HCT116 (cell line): ENCODE data around the gene KCNK10.

Source experiments
- CEBPB ChIP-seq: IDR thresholded peaks from 2 replicates; pipeline ENCODE4 v1.6.1; 2012; ENCODE audit warnings: low read depth
- EGR1 ChIP-seq: IDR thresholded peaks from 2 replicates; pipeline ENCODE4 v1.6.1; 2012; ENCODE audit warnings: low read depth
- EZH2phosphoT487 ChIP-seq: fragments of 200-600 bp; IDR thresholded peaks from 2 replicates; pipeline ENCODE4 v1.6.1; 2018; ENCODE audit warnings: antibody characterized with exemption, borderline replicate concordance
- FOSL1 ChIP-seq: IDR thresholded peaks from 2 replicates; pipeline ENCODE4 v1.6.1; 2012; ENCODE audit warnings: low read depth
- POLR2A ChIP-seq: IDR thresholded peaks from 2 replicates; pipeline ENCODE4 v1.7.0; 2011; ENCODE audit warnings: borderline replicate concordance; ENCODE audit not compliant: insufficient read depth, insufficient read length; ENCODE audit errors: extremely low read depth
- POLR2AphosphoS5 ChIP-seq: IDR thresholded peaks from 2 replicates; pipeline ENCODE4 v1.6.1; 2011; ENCODE audit warnings: mild to moderate bottlenecking, low read depth, low read length, moderate library complexity
- RAD21 ChIP-seq: IDR thresholded peaks from 2 replicates; pipeline ENCODE4 v1.6.1; 2012; ENCODE audit warnings: low read depth, mild to moderate bottlenecking
- SIN3A ChIP-seq: IDR thresholded peaks from 2 replicates; pipeline ENCODE4 v1.6.1; 2012; ENCODE audit warnings: low read depth
- SP1 ChIP-seq: IDR thresholded peaks from 2 replicates; pipeline ENCODE4 v1.6.1; 2012; ENCODE audit warnings: low read depth
- YY1 ChIP-seq: IDR thresholded peaks from 2 replicates; pipeline ENCODE4 v1.6.1; 2011; ENCODE audit warnings: low read length, low read depth, moderate library complexity, mild to moderate bottlenecking; ENCODE audit not compliant: insufficient replicate concordance; ENCODE audit errors: extremely low read depth
- TF ChIP-seq, protein P1 (sequence below), 3 experiments: fragments of 200-600 bp in 1 of 3; sonication (generic) in 1 of 3; IDR thresholded peaks in 2 of 3; conservative IDR thresholded peaks in 1 of 3; 2 replicates each; pipeline ENCODE4 v1.5.1; 2012 to 2017; ENCODE audit warnings: low read depth in 2 of 3, low read length in 2 of 3, antibody characterized with exemption in 1 of 3, borderline replicate concordance in 1 of 3, control low read depth in 1 of 3, mild to moderate bottlenecking in 1 of 3, mixed read lengths in 1 of 3, mixed run types in 1 of 3, moderate library complexity in 1 of 3; ENCODE audit not compliant: insufficient read depth in 1 of 3
- TF ChIP-seq, protein P2 (sequence below): IDR thresholded peaks from 2 replicates; pipeline ENCODE4 v1.6.1; 2012
- TF ChIP-seq, protein P3 (sequence below): IDR thresholded peaks from 2 replicates; pipeline ENCODE4 v1.6.1; 2012; ENCODE audit warnings: low read depth
- TF ChIP-seq, protein P4 (sequence below): IDR thresholded peaks from 2 replicates; pipeline ENCODE4 v1.6.1; 2012

GRCh38 chr14:88296351-88296750 lies 26.7 kb downstream of the KCNK10 start:
- TF ChIP-seq, protein P1, sequence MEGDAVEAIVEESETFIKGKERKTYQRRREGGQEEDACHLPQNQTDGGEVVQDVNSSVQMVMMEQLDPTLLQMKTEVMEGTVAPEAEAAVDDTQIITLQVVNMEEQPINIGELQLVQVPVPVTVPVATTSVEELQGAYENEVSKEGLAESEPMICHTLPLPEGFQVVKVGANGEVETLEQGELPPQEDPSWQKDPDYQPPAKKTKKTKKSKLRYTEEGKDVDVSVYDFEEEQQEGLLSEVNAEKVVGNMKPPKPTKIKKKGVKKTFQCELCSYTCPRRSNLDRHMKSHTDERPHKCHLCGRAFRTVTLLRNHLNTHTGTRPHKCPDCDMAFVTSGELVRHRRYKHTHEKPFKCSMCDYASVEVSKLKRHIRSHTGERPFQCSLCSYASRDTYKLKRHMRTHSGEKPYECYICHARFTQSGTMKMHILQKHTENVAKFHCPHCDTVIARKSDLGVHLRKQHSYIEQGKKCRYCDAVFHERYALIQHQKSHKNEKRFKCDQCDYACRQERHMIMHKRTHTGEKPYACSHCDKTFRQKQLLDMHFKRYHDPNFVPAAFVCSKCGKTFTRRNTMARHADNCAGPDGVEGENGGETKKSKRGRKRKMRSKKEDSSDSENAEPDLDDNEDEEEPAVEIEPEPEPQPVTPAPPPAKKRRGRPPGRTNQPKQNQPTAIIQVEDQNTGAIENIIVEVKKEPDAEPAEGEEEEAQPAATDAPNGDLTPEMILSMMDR (IDR thresholded peaks at IDR 0.05 in 2 of 3, conservative IDR thresholded peaks at IDR 0.05 in 1 of 3; ENCODE audit: borderline replicate concordance in 1 of 3, insufficient read depth in 1 of 3, low read depth in 2 of 3, low read length in 2 of 3) = no peak
- no peak for TF ChIP-seq POLR2AphosphoS5
- no peak for TF ChIP-seq EGR1
- no peak for TF ChIP-seq POLR2A
- TF ChIP-seq, protein P2, sequence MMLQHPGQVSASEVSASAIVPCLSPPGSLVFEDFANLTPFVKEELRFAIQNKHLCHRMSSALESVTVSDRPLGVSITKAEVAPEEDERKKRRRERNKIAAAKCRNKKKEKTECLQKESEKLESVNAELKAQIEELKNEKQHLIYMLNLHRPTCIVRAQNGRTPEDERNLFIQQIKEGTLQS = no peak
- TF ChIP-seq SP1 = no peak
- TF ChIP-seq EZH2phosphoT487 = no peak
- TF ChIP-seq, protein P3, sequence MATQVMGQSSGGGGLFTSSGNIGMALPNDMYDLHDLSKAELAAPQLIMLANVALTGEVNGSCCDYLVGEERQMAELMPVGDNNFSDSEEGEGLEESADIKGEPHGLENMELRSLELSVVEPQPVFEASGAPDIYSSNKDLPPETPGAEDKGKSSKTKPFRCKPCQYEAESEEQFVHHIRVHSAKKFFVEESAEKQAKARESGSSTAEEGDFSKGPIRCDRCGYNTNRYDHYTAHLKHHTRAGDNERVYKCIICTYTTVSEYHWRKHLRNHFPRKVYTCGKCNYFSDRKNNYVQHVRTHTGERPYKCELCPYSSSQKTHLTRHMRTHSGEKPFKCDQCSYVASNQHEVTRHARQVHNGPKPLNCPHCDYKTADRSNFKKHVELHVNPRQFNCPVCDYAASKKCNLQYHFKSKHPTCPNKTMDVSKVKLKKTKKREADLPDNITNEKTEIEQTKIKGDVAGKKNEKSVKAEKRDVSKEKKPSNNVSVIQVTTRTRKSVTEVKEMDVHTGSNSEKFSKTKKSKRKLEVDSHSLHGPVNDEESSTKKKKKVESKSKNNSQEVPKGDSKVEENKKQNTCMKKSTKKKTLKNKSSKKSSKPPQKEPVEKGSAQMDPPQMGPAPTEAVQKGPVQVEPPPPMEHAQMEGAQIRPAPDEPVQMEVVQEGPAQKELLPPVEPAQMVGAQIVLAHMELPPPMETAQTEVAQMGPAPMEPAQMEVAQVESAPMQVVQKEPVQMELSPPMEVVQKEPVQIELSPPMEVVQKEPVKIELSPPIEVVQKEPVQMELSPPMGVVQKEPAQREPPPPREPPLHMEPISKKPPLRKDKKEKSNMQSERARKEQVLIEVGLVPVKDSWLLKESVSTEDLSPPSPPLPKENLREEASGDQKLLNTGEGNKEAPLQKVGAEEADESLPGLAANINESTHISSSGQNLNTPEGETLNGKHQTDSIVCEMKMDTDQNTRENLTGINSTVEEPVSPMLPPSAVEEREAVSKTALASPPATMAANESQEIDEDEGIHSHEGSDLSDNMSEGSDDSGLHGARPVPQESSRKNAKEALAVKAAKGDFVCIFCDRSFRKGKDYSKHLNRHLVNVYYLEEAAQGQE = no peak
- no peak for TF ChIP-seq RAD21
- TF ChIP-seq YY1 = no peak
- TF ChIP-seq SIN3A = no peak
- no peak for TF ChIP-seq FOSL1
- no peak for TF ChIP-seq CEBPB
- TF ChIP-seq, protein P4, sequence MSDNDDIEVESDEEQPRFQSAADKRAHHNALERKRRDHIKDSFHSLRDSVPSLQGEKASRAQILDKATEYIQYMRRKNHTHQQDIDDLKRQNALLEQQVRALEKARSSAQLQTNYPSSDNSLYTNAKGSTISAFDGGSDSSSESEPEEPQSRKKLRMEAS = no peak
